ENCODE measurements around the gene TPCN2.

TPCN2 gene

DNA sequence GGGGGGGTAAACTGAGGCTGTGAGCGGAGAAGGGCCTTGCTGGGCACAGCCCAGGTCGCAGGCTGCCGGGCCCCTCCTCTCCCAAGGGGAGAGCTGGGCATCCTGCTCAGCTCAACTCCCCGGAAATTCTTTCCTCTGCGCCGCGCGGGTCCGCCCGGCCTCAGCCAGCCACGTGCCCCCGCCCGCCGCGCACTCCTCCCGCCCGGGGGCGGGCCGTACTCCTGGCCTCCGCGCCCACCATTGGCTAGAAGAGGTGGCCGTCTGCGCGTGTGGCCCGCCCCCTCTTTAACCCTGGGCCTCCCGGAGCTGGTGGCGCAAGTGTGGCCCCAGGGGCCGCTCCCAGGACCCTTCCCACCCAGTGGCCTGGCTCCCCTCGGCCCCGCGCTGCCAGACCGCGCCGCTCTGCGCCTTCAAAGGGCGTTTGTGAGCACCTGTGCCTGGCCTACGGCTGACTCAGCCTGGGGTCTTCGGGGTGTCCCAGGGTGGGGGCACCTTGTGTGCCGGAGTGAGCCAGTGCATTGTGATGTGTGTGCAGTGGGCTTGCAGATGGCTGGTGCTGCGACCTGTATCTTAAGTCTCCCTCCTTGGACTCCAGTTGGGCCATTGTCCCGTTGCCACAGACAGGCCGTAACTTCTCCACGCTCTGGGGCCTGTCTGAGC is 37.6 kb upstream of the TPCN2 start:
- no peak for DNase-seq

DNA sequence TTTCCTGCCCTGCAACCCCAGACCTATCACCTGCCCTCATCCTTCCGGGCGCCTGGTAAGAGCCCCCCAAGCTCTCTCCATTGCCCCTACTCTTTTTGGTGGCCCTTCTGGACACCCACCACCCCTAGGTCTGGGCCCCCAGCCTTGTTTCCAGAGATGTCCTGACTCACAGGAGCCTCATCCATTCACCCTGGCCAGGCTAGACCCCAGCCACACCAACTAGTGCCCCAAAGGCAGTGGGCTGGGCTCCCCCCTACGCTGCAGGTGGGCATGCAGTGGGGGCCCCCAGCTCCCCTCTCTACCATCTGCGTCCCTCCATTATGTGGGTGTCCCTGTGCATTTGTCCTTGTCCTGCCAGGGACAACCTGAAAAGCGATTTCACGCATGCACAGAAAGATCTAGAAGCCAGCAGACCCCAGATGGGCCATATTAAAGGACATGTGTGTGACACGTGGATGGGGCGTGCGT is 37.1 kb upstream of the TPCN2 start:
- no peak for DNase-seq

DNA sequence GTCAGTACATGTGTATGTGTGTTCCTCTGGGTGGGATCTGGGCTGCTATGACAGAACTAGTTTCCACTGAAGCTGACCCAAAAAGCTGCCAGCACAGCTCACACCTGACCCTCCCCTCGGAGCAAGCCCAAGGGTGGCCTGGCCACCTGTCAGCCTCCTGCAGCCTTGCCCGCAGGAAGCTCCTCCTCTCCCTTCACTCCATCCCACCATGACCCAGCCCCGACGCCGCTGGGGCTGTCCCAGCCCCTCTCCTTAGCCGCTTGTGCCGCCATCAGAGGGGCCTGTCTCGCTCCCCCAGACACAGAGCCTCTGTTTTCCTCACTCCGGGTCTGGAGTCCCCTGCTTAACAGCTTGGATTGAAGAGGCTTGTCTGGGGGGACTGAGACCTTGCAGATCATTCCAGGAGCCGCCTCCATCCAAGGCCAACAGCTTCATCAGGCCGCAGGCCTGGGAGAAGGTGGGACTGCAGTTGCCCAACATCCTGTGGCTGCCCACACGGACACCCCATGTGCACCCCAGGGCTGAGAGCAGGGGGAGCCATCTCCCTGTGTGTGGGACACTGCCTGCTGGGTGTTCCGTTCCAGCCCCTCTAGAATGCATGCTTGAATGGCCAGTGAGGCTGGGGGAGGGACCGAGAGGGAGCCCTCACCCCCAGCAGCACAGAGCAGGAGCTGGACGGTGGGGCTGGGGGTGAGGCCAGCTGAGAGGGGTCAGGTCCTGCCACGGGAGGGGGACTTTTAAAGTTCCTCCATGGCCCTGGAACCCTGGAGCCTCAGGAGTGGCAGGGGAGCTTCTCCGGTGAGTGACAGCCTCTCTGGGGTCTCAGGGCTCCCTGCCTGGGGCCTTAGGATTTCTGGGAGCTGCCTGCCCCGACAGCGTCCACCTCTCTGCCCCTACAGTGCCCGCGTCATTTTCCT is 36.4 kb upstream of the TPCN2 start:
- DNase-seq = no peak

DNA sequence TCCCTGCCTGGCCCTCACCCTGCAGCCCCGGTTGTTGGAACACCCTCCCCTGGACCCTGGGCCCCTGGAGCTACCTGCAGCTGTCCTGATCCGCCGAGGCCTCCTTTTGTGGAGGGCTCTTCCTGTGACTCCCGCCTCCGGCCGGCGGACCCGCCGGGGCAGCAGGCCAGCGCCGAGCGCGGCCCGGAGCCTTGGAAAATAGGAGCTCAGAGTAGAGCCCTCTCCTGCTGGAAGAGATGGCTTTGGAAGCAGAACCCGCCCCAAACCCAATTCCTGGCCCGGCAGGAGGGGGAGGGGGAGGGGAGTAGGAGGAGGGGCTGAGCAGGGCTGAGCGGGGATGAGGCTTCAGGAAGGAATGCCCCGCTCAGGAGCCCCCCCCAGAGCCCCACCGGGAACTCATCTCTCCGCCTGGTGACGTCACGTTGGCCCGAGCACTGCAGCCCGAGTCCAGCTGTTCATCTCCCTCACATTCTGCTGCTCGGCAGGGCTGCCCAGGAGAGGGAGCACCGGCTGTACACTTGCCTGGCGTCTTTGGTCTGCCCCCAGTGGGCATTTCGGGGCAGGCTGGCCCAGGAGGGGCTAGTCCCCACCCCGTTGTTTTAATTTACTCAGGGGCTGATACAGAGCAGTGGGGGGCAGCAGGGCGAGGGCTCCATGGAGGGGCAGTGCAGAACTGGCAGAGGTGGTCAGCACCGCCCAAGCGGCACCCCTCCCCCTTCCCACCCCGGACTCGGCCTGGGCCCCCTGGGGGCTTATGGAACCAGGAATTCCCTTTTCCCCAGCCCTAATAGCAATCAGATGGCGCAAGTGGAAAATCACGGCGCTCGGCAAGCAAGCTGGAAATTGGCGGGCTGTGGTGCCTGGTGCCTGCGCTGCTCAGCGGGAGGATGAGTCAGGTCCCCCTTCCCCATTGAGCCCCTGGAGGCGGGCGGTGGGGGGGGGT is 35.5 kb upstream of the TPCN2 start, which contains the start of gene MRGPRF:
MRGPRF (minus strand) TSS at position 238 of the 943 bp plus-strand sequence. CDS start 3,345 bp downstream, outside the sequence.
- DNase-seq = no peak

DNA sequence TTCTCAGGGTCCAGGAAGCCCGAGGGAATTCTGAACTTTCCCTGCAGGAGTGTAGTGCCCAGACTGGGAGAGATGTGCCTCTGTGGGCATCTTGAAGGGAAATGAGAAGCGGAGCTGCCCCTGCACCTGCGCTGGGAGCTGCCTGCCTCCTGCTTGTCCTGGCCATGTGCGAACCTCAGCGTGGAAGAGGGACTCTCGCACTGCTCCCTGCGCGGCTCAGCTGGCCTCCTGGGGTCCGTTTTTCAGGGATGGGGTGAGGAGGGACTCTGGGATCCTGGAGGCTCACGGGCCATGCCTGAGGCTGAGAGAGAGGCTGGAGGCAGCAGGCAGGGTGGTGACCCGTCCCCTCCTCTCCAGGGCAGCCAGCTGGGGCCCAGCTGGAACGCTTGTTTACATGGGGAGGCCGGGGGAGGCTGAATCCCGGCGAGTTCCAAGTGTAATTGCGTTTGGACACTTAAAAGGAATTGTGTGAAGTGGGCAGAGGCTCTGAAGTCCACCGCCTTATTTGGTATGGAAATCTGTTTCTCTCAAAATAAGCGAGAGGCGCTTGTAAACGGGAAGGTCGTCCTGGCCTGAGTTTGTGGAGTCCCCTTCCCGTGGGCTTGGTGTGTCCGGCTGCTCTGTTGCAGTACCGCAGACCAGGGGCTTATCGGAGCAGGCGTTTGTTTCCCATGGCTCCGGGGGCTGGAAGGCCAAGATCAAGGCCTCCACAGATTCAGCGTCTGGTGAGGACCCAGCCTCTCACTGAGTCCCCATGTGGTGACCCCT is 34.5 kb upstream of the TPCN2 start:
- DNase-seq = no peak

DNA sequence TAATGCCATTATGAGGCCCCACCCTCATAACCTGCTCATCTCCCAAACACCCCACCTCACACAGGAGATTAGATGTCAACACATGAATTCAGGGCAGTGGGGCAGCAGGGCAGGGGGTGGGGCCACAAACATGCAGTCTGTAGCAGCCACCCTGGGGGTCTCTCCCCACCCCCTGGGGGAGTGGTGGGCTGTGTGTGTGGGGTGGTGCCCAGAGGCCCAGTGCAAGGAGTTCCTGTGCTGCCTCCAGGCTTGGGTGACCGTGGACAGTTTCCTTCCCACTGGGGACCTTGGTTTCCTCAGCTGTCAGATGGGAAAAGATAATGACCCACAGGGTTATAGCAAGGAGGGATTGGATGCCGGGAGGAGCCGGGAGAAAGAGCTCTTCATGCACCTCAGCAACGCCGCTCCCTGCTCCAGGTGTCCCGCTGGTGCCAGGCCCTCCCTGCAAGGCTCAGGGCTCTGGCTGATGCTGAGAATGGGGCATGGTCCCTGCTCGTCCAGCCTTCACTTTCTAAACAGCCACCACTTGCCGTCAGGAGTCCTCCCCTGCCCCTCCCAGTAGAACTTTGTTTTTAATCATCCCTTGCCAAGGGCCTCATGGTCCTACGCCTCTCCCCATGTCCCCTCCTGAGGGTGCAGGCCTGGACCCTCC is 33.7 kb upstream of the TPCN2 start:
- no peak for DNase-seq

DNA sequence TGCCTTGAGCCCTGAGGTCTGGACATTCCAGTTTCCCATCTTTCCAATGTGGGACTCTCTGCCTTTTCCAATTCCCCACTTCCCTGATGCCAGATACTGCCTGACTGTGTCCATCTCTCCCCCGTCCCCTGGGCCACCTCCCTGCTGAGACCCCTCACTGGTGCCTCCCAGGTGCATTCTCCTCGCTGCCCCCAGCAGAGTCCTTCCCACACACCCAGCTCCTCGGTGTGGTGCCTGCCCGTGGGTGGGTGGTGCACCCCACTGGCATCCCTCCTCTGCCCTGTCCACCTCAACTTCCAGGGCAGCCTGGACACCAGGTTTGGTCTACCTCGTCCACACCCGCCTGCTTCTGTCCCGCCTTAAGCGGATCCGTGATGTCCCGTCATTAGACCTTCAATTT is 30.8 kb upstream of the TPCN2 start:
- DNase-seq = no peak

DNA sequence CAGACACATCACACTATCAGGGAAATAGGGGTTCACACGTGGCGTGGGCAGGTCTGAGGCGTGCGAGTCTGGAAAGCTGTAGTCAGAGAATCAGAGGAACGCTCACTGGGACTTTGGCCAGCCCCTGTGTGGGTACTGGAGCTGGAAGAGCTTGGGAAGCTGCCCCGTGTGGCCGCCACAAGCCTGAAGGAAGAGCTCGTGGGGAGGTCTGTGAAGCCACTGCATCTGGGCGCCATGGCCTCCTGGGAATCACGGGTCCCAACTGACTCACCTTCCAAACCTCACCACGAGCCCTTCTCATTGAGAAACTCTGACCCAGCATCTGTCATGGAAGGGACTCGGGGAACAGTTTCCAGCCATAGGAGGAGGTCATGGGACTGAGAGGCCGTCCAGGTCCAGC is 29.8 kb upstream of the TPCN2 start:
- no peak for DNase-seq

DNA sequence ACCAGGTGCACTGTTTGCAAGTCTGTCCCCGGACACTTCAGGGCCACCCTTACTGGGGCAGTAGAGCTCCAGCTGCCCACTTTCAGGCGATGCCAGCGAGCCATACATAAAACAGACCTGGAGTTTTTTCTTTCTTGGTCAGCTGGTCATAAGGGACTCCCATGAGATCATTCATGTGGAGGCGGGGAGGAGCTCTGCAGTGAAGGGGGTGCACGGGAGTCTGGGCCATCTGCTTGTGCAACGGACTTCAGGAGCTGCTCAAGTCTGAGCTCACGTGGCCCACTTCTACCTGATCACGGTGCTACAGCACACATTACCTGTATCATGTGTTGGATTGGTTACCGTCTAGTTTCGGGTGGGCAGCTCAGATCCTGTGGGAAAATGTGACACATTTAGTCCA is 26.5 kb upstream of the TPCN2 start:
- no peak for DNase-seq

DNA sequence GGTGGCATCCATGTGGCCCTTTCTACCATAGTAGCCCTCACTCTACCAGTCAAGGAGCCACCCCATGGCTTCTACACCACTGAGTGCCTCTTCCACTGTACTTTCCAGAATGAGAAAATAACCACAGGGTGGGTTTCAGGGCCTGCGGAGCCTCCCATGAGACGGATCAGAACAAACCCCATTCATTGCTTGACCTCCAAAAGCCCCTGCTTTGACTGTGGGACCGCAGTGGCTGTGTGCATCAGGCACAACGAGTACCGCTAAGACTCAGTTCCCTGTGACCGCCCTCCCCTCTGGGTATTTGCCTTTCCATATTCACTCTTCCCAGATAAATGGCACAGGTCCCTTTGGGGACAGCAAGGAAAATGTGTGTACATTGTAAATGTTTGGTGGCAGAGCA is 24.2 kb upstream of the TPCN2 start:
- DNase-seq = no peak

DNA sequence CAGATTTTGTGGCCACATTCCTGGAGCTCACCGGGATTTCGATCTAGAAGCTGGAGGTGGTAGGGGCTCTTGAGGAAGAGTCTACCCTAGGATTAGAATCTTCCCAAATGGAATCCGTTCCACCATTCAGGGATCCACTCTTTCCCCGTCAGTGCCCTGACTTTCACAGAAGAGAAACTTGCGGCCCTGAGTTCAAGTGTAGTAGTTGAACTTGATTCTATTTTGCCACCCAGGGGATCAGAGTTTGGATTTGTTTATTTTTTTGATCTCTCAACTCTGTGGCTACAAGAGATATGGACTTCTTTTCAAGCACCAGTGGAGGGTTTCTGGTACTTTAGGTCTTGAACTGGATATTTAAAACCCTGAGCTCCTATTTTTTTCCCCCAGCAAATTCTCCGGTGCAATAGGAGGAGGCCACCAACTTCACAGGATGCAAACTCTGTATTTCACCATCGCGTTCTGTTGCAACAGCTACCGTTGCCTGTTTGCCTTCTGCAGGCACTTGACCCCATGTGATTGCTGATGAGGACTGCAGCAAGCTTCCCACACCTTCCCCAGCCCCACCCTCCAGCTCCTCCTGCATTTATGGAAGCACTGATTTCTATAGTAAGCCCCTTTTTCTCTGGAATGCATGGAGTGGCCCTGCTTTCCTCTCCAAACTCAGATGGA is 20.9 kb upstream of the TPCN2 start:
- DNase-seq = no peak

DNA sequence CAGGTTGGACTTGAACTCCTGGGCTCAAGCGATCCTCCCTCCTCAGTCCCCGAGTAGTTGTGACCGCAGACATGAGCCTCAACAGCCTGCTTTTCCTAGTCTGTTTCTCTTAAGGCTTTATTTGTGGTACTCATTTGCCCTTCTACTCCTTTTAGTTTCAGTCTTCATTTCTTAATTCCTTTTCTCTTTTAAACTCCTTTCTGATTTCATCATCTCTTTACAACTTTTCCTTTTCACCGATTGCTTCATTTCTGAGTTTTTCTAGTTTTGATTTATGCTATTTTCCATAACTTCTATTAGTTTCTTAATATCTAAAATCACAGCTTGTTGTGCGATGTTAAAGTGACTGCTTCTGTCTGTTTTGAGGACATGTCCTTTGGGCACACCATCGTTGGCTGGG is 18.4 kb upstream of the TPCN2 start:
- DNase-seq = no peak

DNA sequence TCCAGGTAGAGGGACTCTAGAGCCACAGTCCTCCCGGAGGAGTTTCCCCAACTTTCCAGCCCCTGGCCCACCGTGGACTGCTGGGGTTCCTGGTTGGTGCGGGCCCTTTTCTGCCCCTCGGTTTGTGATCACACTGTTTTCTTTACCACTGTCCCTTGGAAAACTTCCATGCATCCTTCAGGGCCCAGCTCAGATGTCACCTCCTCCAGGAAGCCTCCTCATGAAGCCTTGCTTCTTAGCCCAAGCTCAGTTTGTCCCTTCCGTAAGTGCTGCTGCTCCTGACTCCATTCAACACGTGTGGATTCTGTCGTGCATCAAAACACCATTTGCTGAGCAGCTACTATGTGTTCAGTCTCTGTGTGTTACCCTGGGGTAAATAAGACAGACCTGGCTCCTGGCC is 15.9 kb upstream of the TPCN2 start:
- no peak for DNase-seq

DNA sequence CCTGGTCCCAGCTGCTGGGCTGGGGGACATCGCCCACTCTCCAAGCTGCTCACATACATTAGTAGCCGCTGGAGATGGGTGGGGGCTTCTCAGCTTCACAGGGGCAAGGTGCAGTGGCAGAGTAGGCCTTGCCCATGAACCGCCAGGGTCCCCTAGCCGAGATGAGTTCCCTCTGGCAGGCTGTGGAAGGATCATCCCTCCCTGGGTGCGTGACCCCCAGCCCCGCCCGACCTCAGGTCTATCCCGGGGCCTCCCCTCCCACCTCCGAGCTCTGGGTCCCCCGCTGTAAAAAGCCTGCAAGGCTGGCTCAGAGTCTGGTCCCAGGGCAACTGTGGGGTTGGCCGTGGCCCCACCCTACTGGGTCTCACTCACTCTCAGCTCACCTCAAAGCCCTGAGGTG is 15.3 kb upstream of the TPCN2 start:
- no peak for DNase-seq

DNA sequence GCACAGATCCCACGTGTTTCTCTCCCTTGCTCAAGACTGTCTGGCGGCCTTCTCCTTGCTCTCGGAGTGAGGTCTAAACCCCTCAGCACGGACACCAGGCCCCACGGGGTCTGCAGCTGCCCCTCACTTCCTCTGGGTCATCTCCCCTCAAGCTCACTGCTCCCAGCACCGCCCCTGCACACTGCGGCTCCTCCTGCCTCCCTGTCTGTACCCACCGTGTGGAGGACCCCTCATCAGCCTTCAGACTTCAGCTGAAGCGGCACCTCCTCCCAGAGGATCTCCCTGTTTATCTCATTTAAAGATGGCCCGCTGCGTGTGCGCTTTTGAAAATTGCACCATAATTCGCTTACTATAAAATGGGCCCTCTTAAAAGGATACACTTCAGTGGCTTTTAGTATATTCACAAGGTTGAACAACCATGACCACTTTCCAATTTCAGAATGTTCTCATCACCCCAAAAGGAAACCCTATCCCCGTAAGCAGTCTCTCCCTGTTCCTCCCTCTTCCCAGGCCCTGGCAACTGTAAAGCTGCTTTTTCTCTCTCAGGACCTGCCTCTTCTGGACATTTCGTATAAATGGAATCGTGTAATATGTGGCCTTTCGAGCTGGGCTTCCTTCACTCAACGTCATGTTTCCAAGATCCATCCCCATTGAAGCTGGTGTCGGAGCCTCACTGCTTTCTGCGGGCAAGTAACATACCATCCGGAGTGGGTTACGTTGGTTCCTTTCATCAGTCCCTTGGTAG is 14.4 kb upstream of the TPCN2 start:
- no peak for DNase-seq

DNA sequence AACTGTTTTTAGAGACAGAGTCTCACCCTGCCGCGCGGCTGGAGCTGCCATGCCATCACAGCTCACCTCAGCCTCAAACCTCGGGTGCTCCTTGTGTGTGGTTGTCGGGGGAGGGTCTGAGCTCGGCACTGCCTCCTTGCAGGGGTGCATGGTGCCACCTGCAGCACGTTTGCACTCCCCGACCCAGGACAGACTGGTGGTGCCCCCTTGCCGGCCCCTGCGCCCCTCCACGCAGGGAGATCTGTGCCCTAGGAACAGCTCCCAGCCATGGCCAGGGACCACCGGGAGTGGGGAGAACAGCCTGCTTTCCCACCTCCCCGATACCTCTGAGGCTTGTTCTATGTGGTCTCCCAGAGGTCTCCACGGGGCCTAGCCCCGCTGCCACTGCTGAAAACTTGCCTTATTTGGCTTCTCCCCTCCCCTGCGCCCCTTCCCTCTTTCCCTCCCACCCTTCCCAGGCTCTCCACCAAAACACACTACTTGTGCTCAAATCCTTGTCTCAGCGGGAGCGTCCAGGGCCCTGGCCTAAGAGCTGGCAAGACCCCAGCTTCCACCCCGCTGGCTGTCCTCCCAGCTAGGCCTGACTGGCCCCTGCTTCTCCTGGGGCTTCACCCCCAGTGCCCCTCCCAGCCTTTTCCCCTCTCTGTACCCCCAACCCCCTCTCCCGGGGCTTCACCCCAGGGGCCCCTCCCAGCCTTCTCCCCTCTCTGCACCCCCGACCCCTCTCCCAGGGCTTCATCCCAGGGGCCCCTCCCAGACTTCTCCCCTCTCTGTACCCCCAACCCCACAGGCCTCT is 13.4 kb upstream of the TPCN2 start:
- no peak for DNase-seq

DNA sequence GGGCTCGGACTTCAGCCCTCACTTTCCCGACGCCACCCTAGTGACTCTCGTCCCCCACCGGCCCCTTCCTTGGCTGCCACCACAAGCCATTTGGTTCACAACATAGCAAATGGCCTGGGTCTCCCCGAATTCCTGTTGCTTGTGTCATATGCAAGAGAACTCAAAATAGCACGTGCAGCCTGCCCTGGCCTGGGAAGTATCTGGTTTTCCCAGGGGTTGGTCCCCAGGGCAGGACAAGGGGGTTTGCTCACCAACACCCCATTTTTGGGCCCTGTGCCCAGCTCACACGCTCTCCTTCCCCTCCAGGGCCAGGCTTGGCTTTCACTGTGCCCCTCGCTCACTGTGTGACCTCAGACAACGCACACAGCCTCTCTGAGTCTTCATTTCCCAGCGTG is 12.8 kb upstream of the TPCN2 start:
- DNase-seq = no peak

DNA sequence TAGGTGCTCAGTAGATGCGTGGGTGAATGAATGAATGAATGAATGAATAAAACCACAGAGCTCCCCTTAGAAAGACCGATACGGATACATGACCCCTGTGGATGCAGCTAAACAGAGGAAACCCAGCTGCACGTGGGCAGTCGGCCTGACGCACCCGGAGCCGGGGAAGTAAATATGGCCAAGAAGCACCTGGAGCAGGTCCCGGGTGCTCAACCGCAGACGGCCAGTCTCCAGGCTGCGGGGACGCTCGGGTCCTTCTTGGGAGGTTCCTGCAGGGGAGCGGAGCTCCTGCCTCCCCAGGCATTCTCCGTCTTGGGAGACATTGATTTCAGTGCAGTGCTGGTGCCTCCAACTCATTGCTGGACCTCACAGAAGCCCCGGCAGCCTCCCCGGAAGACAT is 11.7 kb upstream of the TPCN2 start:
- DNase-seq = no peak

DNA sequence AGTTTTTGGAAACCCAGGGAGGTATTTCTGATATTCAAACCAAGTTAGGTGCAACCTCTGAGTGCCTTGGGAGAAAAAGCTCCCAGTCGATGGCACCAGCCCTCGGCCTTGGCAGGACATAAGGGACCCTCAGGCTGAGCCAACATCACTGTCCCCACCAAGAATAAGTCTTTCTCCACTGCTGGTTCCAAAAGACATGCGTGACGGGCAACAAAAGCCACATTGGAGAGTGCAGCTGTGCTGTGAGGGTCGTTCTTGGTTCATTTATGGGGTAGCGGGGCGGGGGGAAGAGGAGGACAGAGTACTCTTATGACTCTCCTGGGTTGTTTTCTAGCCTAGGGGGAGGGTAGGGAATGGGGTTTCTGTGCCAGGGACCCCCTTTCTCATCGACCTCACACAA is 11.2 kb upstream of the TPCN2 start:
- DNase-seq = no peak
